Upper lobe of left lung (tissue), 4 donors: ENCODE measurements around the gene HACD2.
"Not testable (repeated sequence)": the region's sequence is repeated elsewhere in the genome, so short reads cannot be mapped to it uniquely, and the experiment has no call there.

Experiments used
- CTCF ChIP-seq, 6 experiments: fragments of 450-650 bp in 4 of 6; fragments of 200-600 bp in 2 of 6; sonication (generic) in 2 of 6; IDR thresholded peaks; one replicate each; pipeline ENCODE4 v1.5.1; 2016 to 2019; ENCODE audit warnings: antibody characterized with exemption in 6 of 6
- EP300 ChIP-seq, 4 donors: sonication (generic); formaldehyde crosslinking; IDR thresholded peaks; one replicate each; pipeline ENCODE4 v1.5.1; 2017; ENCODE audit warnings: antibody characterized with exemption in 4 of 4, control low read depth in 2 of 4
- POLR2A ChIP-seq, 4 donors: fragments of 450-650 bp; IDR thresholded peaks; one replicate each; pipeline ENCODE4 v1.5.1; 2016 to 2017; ENCODE audit warnings: antibody characterized with exemption in 4 of 4, mild to moderate bottlenecking in 2 of 4

DNA sequence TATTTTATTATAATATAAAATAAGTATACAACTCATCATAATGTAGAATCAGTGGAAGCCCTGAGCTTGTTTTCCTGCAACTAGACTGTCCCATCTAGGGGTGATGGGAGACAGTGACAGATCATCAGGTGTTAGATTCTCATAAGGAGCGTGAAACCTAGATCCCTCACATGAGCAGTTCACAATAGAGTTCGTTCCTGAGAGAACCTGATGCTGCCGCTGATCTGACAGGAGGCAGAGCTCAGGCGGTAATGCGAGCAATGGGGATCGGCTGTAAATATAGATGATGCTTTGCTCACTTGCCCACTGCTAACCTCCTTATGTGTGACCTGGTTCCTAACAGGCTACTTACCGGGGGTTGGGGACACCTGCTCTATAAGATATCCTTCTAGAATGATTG is 26.8 kb upstream of the HACD2 start:
- not testable (repeated sequence) for TF ChIP-seq POLR2A, CTCF, EP300 (IDR thresholded peaks at IDR 0.05)
